Measurements from ENCODE around the gene VANGL2. TPM values are rescaled to one million over a fixed set of nuclear protein-coding genes. Genes with fewer than 3 reads are reported as not detected.

The VANGL2 gene
- total and polyA plus RNA-seq, 2 of the 4 experiments (the other 2 are of a cell fraction) = 0.36 to 3.6 TPM

DNA sequence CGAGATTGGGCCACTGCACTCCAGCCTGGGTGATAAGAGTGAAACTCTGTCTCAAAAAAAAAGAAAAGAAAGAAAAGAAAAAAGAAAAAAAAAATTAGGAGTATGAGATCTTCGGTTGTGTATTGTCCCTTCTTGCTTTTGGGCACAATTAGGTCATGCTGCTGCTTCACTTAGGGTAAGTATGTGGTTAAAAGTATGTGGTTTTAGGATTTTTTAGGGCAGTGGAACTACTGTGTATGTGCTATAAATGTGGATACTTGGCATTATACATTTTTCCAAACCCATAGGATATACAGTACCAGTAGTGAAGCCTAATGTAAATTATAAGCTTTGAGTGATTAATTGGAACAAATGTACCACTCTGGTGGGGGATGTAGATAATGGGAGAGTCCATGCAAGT is 31.2 kb downstream of the VANGL2 start:
- in situ Hi-C loops (cut with MboI; ENCODE audit: low sequenced_read_pairs) (no loop called here), dilution Hi-C loops (cut with HindIII; ENCODE audit: low sequenced_read_pairs, unreplicated experiment) (no loop called here), intact Hi-C loops (cut with micrococcal nuclease) (no loop called here)
- Histone ChIP-seq H3K23ac (ENCODE audit: low read depth, low read length) (no peak overlapping the region), H3K4ac (ENCODE audit: low read depth, low read length) (no peak overlapping the region), H3K4me2 (ENCODE audit: low read depth, low read length) (no peak overlapping the region), H3K36me3 (ENCODE audit: control insufficient read depth, insufficient read depth, low read length) (no peaks in the 10 kb centered on the region), H2BK120ac (ENCODE audit: low read depth, low read length) (no peak overlapping the region), H2BK15ac (ENCODE audit: low read depth, low read length) (no peak overlapping the region), H3K79me1 (ENCODE audit: low read depth in 1 of 2, low read length in 2 of 2) (no peaks in the 10 kb centered on the region), H3K27ac (ENCODE audit: insufficient read depth, low read length) (no peak overlapping the region), H2AFZ (replicated peaks; ENCODE audit: low read length, poor library complexity) (no peak overlapping the region), H4K8ac (ENCODE audit: low read depth in 2 of 2, low read length in 2 of 2) (no peak overlapping the region), H2AK9ac (replicated peaks; ENCODE audit: low read depth, low read length, poor library complexity) (no peak overlapping the region), H3K4me1 (ENCODE audit: control insufficient read depth, insufficient read depth, low read length) (no peaks in the 10 kb centered on the region), H2BK5ac (ENCODE audit: low read depth, low read length, poor library complexity, severe bottlenecking) (no peak overlapping the region), H3K9me3 (ENCODE audit: control insufficient read depth, insufficient read depth, low read length) (no peaks in the 10 kb centered on the region), H4K5ac (ENCODE audit: low read depth, low read length) (no peak overlapping the region), H2BK20ac (ENCODE audit: low read depth, low read length) (no peak overlapping the region), H4K91ac (ENCODE audit: insufficient read depth, low read depth, low read length) (no peak overlapping the region), H3K9me1 (ENCODE audit: insufficient read depth, low read length) (no peaks in the 10 kb centered on the region), H3K27me3 (ENCODE audit: control insufficient read depth, insufficient read depth, low read length) (no peaks in the 10 kb centered on the region), H3K14ac (replicated peaks; ENCODE audit: low read depth, low read length) (no peak overlapping the region), H3K56ac (ENCODE audit: extremely low read depth, insufficient read depth, low read length) (no peak overlapping the region), H4K20me1 (ENCODE audit: insufficient read depth, low read length) (no peaks in the 10 kb centered on the region), H3K18ac (ENCODE audit: low read depth, low read length) (no peak overlapping the region), H3K9ac (ENCODE audit: low read depth, low read length) (no peak overlapping the region), H3K4me3 (ENCODE audit: insufficient read depth, low read depth, low read length) (no peak overlapping the region), H2AK5ac (ENCODE audit: low read depth, low read length) (no peak overlapping the region)
- ChIA-PET CTCF (no interaction called here), POLR2A (ENCODE audit: unreplicated experiment) (no interaction called here)
- no TSS peak for BruUV-seq (replicated peaks)
- ATAC-seq (ENCODE audit: low read depth) = no peak
- TF ChIP-seq CEBPB (IDR thresholded peaks at IDR 0.05; ENCODE audit: low read depth, low read length) = no peak
- TF ChIP-seq, protein P1, sequence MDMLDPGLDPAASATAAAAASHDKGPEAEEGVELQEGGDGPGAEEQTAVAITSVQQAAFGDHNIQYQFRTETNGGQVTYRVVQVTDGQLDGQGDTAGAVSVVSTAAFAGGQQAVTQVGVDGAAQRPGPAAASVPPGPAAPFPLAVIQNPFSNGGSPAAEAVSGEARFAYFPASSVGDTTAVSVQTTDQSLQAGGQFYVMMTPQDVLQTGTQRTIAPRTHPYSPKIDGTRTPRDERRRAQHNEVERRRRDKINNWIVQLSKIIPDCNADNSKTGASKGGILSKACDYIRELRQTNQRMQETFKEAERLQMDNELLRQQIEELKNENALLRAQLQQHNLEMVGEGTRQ (IDR thresholded peaks at IDR 0.05; ENCODE audit: low read depth, low read length) = no peak
- 80% methylated on average over 1 of the region's 2 CpGs; no CpG with 5 or more reads in 1 of the 2 experiments for WGBS, 2 experiments (ENCODE audit: extremely low coverage in 2 of 2, insufficient read length in 1 of 2)
- no peak for DNase-seq

Data from IMR-90 (cell line).